H1 (cell line): ENCODE measurements around the gene BCAR1. TPM values are rescaled to one million over a fixed set of nuclear protein-coding genes. Genes with fewer than 3 reads are reported as not detected.

ENCODE experiments used
- FOSL1 ChIP-seq: IDR thresholded peaks from 2 replicates; pipeline ENCODE4 v1.6.1; 2011; ENCODE audit warnings: mild to moderate bottlenecking, low read depth, low read length, moderate library complexity; ENCODE audit not compliant: insufficient read depth
- POLR2A ChIP-seq, 2 experiments: IDR thresholded peaks; 1 replicate in 1 of 2; 2 replicates in 1 of 2; pipeline ENCODE4 v1.6.1; 2011; ENCODE audit warnings: low read depth in 2 of 2, low read length in 2 of 2, mild to moderate bottlenecking in 2 of 2; ENCODE audit errors: control extremely low read depth in 1 of 2
- RFX5 ChIP-seq: IDR thresholded peaks from 2 replicates; pipeline ENCODE4 v1.6.1; 2011; ENCODE audit warnings: low read depth, low read length, improper control_type of control experiment, borderline replicate concordance
- SIX5 ChIP-seq: IDR thresholded peaks from 2 replicates; pipeline ENCODE4 v1.6.1; 2011; ENCODE audit warnings: mild to moderate bottlenecking, low read depth, low read length
- TBP ChIP-seq: IDR thresholded peaks from 2 replicates; pipeline ENCODE4 v1.6.1; 2011; ENCODE audit warnings: low read depth, low read length, improper control_type of control experiment
- YY1 ChIP-seq: IDR thresholded peaks from 2 replicates; pipeline ENCODE4 v1.6.1; 2011; ENCODE audit warnings: low read depth, mild to moderate bottlenecking, low read length
- polyA plus RNA-seq, 7 experiments: library from polyadenylated mRNA; depleted of rRNA in 3 of 7; stranded (reverse) in 5 of 7; unstranded in 2 of 7; fragments of >200 nt in 5 of 7; fragments of 200-250 nt in 2 of 7; gene quantifications; 1 replicate in 5 of 7; 2 replicates in 1 of 7; 4 replicates in 1 of 7; pipeline versions ENCODE4 v1.2.1 to v1.2.3, GENCODE V29; 2011 to 2013; ENCODE audit warnings: missing spikeins in 2 of 7, mixed read lengths in 2 of 7
- total RNA-seq: library from RNA; stranded (reverse); fragmentation: NEBNext Ultra II Directional; extraction: Animal tissue kit (Norgen Biotek cat#: 25700); gene quantifications from 2 replicates; pipeline ENCODE4 v1.2.1, GENCODE V29; 2021
- TF ChIP-seq, protein P1 (sequence below): fragments of 300-600 bp; sonication (generic); IDR thresholded peaks from 2 replicates; pipeline ENCODE4 v1.7.1; 2012; ENCODE audit warnings: low read length, moderate library complexity, mild to moderate bottlenecking, inconsistent platforms; ENCODE audit not compliant: insufficient replicate concordance

Gene BCAR1
- total and polyA plus RNA-seq, 2 of the 8 experiments (the other 6 are each of a cell fraction or from before 2014, with no cell fraction given), result 59.8 to 105 TPM

DNA sequence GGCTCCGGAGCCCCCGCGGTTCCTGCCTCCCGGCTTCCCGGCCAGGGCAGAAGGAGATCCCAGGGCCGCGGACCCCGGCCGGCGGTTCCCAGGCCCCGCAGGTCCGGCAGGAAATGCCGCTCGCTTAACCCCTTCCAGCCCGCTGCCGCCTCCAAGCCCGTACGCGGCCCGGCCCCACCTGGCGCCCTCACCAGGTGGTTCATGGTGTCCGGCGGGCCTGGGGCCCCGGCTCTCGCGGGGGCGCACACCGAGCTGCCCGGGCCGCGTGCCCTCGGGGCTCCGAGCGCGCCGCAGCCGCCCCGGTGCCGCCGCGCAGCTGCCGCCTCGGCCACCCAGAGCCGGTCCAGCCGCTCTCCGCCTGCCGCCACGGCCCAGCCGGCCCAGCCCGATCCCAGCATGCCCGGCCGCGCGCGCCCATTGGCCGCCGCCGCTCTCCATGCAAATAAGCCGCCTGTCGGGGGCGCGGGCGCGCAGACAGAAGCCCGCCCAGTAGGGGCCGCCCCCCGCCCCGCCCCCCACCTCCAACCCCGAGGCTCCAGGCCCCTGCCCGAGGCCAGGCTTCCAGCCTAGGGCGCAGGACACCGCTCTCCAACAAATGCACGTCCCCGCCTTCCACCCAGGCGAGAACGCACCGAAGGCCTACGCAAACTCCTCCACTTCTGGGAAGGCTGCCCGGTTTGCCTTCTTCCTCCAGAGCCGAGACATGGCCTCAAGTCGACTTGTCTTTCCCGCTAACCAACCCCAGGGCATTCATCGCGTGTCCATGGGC lies at the start of gene BCAR1 (continued):
- TF ChIP-seq, protein P1, sequence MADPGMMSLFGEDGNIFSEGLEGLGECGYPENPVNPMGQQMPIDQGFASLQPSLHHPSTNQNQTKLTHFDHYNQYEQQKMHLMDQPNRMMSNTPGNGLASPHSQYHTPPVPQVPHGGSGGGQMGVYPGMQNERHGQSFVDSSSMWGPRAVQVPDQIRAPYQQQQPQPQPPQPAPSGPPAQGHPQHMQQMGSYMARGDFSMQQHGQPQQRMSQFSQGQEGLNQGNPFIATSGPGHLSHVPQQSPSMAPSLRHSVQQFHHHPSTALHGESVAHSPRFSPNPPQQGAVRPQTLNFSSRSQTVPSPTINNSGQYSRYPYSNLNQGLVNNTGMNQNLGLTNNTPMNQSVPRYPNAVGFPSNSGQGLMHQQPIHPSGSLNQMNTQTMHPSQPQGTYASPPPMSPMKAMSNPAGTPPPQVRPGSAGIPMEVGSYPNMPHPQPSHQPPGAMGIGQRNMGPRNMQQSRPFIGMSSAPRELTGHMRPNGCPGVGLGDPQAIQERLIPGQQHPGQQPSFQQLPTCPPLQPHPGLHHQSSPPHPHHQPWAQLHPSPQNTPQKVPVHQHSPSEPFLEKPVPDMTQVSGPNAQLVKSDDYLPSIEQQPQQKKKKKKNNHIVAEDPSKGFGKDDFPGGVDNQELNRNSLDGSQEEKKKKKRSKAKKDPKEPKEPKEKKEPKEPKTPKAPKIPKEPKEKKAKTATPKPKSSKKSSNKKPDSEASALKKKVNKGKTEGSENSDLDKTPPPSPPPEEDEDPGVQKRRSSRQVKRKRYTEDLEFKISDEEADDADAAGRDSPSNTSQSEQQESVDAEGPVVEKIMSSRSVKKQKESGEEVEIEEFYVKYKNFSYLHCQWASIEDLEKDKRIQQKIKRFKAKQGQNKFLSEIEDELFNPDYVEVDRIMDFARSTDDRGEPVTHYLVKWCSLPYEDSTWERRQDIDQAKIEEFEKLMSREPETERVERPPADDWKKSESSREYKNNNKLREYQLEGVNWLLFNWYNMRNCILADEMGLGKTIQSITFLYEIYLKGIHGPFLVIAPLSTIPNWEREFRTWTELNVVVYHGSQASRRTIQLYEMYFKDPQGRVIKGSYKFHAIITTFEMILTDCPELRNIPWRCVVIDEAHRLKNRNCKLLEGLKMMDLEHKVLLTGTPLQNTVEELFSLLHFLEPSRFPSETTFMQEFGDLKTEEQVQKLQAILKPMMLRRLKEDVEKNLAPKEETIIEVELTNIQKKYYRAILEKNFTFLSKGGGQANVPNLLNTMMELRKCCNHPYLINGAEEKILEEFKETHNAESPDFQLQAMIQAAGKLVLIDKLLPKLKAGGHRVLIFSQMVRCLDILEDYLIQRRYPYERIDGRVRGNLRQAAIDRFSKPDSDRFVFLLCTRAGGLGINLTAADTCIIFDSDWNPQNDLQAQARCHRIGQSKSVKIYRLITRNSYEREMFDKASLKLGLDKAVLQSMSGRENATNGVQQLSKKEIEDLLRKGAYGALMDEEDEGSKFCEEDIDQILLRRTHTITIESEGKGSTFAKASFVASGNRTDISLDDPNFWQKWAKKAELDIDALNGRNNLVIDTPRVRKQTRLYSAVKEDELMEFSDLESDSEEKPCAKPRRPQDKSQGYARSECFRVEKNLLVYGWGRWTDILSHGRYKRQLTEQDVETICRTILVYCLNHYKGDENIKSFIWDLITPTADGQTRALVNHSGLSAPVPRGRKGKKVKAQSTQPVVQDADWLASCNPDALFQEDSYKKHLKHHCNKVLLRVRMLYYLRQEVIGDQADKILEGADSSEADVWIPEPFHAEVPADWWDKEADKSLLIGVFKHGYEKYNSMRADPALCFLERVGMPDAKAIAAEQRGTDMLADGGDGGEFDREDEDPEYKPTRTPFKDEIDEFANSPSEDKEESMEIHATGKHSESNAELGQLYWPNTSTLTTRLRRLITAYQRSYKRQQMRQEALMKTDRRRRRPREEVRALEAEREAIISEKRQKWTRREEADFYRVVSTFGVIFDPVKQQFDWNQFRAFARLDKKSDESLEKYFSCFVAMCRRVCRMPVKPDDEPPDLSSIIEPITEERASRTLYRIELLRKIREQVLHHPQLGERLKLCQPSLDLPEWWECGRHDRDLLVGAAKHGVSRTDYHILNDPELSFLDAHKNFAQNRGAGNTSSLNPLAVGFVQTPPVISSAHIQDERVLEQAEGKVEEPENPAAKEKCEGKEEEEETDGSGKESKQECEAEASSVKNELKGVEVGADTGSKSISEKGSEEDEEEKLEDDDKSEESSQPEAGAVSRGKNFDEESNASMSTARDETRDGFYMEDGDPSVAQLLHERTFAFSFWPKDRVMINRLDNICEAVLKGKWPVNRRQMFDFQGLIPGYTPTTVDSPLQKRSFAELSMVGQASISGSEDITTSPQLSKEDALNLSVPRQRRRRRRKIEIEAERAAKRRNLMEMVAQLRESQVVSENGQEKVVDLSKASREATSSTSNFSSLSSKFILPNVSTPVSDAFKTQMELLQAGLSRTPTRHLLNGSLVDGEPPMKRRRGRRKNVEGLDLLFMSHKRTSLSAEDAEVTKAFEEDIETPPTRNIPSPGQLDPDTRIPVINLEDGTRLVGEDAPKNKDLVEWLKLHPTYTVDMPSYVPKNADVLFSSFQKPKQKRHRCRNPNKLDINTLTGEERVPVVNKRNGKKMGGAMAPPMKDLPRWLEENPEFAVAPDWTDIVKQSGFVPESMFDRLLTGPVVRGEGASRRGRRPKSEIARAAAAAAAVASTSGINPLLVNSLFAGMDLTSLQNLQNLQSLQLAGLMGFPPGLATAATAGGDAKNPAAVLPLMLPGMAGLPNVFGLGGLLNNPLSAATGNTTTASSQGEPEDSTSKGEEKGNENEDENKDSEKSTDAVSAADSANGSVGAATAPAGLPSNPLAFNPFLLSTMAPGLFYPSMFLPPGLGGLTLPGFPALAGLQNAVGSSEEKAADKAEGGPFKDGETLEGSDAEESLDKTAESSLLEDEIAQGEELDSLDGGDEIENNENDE, result no peak
- TF ChIP-seq TBP (peak; percentile 52; the same call in 1 of the 2 replicates), POLR2A (IDR thresholded peaks at IDR 0.05; ENCODE audit: control extremely low read depth in 1 of 2, low read depth in 2 of 2, low read length in 2 of 2) (no peak; a peak in 1 of 3 replicates), RFX5 (no peak), SIX5 (no peak), FOSL1 (no peak), YY1 (peak; percentile 16; the same call in 1 of the 2 replicates)
